ENCODE measurements around the gene SUGP2.

Gene SUGP2

GRCh38 chr19:19033426-19034203 is at the start of gene SUGP2, which contains the start of gene ARMC6:
Gene SUGP2, minus strand, starts transcription at chr19:19033517. Its CDS starts 2,446 bp downstream, at chr19:19031071.
Gene ARMC6, plus strand, starts transcription at chr19:19033603. Its CDS starts 607 bp downstream, at chr19:19034210.
- peak; percentile 82 to 89 for DNase-seq

DNA sequence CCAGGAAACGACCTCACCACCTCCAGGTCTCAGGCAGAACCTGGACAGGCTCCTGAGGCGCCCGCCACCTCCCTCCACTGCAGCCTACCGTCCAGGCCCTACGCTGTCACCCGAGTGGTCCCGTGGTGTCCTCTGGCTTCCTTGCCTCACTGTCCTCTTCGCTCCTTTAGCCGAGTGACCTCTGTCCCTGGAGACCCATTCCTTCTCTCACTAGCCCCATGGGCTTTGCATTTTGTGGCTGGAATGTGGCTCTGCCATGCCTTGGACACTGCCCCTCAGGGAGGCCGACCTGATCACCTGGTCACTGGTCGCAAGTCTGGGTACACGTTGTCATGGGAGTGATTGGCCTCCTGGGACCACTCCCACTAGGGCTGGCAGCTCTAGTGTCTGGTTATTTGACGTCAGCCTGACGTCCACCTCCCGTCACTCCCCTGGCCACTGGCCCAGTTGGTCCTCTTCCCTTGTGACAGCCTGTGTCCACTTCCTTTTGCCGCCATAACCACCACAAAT is 48.4 kb upstream of the SUGP2 start:
- DNase-seq, result no peak

DNA sequence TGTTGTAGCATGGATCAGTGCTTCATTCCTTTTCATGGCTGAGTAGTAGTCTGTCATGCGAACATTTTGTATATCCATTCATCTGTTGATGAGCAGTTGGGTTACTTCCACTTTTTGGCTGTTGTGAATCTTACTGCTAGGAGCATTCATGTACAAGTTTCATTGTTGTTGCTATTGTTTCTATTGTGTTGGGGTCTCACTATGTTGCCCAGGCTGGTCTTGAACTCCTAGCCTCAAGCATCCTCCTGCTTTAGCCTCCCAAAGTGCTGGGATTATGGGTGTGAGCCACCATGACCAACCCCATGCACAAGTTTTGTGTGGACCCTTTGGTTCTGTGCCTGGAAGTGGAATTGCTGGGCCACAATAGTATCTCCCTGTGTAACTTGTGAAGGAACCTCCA is 46.3 kb upstream of the SUGP2 start:
- DNase-seq, result no peak

GRCh38 chr19:19078801-19079200 is 45.5 kb upstream of the SUGP2 start:
- DNase-seq, result no peak

- DNase-seq, result no peak
These were observed 43.8 kb upstream of the SUGP2 start for GRCh38 chr19:19077103-19077502.

DNA sequence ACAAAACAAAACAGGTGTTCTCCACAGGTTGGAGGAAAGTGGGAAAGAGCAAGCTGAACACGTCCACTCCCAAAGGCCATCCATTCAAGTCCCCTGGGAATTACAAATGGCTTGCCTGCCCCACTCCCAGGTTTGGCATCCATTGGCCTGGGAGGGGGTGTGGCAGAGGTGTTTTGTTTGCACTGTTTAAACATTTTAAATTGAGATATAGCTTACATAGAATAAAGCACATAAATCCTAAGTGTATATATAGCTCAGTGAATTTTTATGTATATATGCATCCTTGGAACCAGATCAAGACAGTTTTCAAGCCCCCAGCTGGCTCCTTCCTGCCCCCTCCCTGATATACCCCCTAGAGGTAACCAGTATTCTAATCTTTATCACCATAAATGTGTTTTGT is 43.2 kb upstream of the SUGP2 start:
- DNase-seq, result no peak

DNA sequence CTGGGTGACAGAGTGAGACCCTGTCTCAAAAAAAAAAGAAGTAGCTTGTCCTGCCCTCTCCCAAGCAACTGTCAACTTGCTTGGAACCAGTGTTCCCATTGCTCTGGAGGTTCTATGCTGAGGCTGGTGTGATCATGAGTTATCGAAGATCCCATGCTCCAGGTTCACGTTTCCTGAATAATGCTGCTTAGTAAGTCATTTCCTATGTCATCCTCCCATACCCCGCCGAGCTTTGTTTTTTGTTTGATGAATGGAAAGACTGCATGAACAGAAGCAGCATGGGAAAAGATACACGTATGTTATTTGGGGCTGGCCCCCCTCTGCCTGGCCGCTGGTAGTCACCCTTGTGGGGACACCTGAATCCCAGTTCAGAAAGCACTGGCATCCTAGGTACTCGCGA is 41.8 kb upstream of the SUGP2 start:
- DNase-seq, result no peak

DNA sequence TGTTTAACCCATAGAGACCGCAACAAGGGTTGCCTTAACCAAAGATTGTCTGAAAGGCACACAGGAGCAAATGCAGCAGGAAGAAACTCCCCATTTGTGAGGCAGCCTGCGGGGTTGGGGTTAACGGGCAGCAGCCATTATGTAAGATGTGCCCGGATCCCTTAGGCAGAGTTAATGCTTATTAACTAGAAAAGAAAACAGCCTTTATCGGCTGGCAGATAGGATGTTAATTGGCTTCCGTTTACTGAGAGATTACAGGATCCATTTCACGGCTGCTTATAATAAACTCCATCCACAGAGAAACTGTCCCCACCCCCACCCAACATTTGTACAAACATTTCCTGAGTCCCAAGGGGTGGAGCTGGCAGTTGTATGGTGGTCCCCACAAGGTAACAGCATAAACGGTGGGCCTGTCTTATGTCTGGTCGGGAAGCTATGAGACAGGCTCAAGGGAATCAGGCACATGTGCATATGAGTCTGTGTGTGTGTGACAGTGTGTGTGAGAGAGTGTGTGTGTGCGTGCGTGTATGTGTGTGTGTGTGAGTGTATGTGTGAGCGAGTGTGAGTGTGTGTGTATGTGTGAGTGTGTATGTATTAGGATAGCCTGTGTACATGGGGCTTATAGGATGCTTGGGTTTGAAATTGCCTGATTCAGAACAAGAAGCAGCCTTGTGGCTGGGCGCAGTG is 41.0 kb upstream of the SUGP2 start:
- DNase-seq, result no peak

GRCh38 chr19:19071897-19072296 is 38.6 kb upstream of the SUGP2 start:
- DNase-seq, result no peak

- DNase-seq, result no peak
These were observed 35.6 kb upstream of the SUGP2 start for GRCh38 chr19:19068659-19069654.

DNA sequence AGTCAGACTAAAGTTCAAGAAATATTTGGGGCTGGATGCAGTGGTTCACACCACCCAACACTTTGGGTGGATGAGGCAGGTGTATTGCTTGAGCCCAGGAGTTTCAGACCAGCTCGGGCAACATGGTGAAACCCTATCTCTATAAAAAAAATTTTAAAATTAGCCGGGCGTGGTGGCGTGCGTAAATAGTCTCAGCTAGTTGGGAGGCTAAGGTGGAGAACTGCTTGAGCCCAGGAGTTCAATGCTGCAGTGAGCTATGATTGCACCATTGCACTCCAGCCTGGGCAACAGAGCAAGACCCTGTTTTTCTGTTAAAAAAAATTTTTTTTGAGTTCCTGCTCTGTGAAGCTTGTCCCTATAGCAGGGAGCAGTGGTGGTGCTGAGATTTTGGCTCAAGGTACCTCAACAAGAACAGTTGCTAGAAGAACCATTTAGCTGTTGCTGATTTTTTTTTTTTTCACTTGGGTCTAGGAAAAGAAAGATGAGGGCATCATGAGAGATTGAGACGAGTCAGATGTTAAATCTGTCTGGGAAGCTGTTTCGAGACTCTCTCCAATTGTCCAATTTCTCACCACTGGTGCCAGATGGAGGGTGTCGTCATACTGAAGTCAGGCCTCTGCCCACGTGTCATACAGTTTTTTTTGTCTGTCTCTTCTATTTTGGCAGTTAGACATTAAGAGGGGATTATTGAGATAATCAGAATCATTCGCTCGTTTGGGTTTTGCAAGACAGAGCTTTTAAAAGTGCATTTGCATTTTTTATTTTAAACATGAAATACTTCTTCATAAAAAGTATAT is 34.2 kb upstream of the SUGP2 start:
- DNase-seq, result no peak

GRCh38 chr19:19064811-19065745 is 31.8 kb upstream of the SUGP2 start:
- peak in 1 of 2 donors; percentile 8 for DNase-seq

- no peak for DNase-seq
These were observed 30.9 kb upstream of the SUGP2 start for GRCh38 chr19:19064098-19064722.

DNA sequence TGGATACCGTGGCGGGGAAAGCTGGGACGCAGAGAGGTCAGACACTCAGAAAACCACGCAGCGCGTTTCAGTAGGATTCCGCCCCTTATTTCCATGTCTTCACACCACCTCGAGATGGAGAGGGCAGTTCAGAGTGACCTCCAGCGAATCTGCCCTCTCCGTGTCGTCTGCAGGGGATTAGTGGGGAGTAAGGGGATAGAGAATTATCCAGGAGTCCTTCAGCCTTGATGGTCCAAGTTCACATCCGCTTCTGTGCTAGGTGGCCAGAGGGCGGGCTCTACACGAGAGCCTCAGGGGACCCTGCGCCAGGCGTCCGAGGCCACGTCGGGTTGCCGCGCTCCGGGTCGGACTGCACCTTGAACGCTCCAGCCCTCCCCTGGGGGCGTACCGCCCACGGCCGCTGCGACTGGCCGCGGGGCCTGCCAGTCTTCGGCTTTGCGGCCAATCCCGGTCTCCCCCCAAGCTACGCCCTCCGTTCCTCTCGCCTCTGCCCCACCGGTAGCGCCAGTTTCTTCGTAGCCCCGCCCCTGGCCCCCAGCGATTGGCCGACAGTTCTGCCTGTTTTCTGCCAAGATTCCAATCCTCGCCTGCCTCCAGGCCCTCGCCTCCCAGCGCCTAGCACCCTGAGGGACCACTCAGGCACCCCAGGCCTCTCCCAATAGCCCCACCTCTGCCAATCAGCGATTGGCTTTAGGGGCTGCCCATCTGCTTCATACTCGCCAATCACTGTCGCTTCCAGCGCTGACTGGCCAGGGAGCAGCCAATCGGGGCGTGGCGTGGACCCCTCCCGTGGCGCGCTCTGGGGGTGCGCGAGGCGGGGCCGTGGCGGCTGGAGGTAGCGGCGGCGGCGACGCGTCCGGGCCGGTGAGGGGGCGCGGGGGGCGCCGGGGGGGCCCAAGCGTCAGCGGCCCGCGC is 30.1 kb upstream of the SUGP2 start, which contains the start of gene SLC25A42:
TSS of gene SLC25A42 (plus strand) at position 812 of the 915 bp plus-strand sequence. CDS start 32,131 bp downstream, outside the sequence.
- peak; percentile 97 to 98 for DNase-seq

DNA sequence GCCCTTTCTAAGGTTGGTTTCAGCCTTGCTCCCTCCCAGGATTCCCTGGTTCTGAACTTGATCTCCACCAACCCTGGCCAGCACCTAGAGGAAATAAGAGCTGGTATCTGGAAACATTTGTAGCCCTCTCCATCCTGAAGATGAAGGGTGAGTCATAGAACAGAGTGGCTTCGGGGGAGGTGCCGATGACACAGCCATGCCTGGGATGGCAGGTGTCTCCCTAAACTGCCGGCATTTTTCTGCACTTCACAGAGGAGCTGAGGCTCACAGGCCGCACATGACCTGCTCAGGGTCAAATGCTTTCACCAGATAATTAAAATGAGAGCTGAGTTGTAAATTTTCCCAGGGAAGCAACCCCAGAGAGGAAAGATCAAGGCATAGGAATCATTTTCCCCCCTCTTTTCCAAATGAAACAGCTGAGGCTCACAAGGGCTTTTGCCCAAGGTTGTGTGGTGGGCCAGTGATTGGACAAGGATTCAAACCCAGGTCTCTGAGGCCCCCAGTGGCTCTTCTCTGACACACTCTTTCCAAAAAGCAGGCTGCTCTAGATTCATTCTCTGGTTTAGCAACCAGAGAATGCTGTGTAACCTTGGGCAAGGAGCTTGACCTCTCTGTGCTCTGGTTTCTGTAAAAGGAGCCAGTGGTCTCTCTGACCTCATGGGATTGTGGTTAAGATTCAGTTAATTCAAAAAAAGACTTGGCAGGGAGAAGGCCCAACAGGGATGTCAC is 29.3 kb upstream of the SUGP2 start:
- DNase-seq, result no peak

- no peak for DNase-seq
These were observed 28.2 kb upstream of the SUGP2 start for GRCh38 chr19:19061506-19061905.

DNA sequence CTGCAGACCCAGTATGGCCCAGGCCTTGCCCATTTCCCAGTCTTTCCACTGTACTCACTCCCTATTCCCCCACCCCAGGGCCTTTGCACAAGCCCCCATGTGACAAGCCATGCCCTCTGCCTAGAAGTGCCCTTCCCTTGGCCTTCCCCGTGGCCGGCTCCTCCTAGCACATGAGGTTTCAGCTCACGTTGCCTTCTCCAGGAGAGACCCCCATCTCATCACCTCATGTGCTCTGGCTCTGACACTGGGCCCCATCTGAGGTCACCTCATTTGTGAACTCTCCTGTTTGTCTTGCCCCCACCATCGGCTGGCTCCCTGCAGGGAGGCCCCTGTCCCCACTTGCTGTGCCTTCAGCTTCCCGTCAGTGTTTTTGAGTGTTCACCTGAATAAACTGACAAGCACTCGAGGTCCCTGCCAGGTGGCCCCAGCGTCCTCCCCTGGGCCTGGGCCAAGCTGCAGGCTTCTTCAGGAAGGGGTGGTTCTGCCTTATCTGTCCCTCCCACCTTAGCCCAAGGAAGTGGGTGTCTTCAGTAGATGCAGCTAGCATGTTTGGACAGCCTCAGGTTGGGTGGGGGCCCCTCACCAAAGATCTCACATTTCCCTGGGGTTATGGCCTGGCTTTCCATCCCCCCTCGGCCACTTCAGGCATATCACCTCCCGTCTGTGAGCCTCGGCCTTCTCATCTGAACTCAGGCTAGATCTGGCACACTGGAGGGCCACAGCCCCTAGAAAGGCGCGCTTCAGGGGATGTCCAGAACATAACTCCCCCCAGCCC is 26.7 kb upstream of the SUGP2 start:
- DNase-seq, result no peak
